Posterior cingulate gyrus (tissue), 11 donors: ENCODE measurements around the gene TNK2.
"Not testable (repeated sequence)": the region's sequence is repeated elsewhere in the genome, so short reads cannot be mapped to it uniquely, and the experiment has no call there.

Source experiments
- DNase-seq, 10 donors: peaks; one replicate each; pipeline versions ENCODE4 v3.0.0 to v3.0.0-alpha.2; 2020 to 2021; ENCODE audit warnings: mixed read lengths in 3 of 10
- intact Hi-C: fragments of 100-400 bp; cut with DNase I; formaldehyde crosslinking; loops from one replicate; pipeline ENCODE4 v1.15.1; 2023

TNK2 gene

GRCh38 chr3:195834675-195835583 is 73.4 kb downstream of the TNK2 start:
- intact Hi-C loops: no loop called here
- DNase-seq: peak in 2 of 10 donors; percentile 33 to 68

GRCh38 chr3:195829897-195830254 is 78.5 kb downstream of the TNK2 start:
- DNase-seq: peak in 2 of 10 donors; percentile 66
- intact Hi-C loops: no loop called here

GRCh38 chr3:195828762-195829161 is 79.6 kb downstream of the TNK2 start:
- intact Hi-C loops: no loop called here
- DNase-seq: no peak

- DNase-seq: peak in 1 of 10 donors; percentile 58
- intact Hi-C loops: no loop called here
Observed at GRCh38 chr3:195825857-195826804, 82.2 kb downstream of the TNK2 start.

GRCh38 chr3:195825191-195825588 is 83.2 kb downstream of the TNK2 start:
- no peak for DNase-seq
- intact Hi-C loops: no loop called here

GRCh38 chr3:195824425-195825190 is 83.7 kb downstream of the TNK2 start:
- DNase-seq, intact Hi-C loops: not testable (repeated sequence)

- intact Hi-C loops: no loop called here
Observed at GRCh38 chr3:195823999-195824398, 84.4 kb downstream of the TNK2 start.

GRCh38 chr3:195823280-195823679 is 85.1 kb downstream of the TNK2 start:
- intact Hi-C loops: no loop called here
- DNase-seq: peak in 1 of 10 donors; percentile 57

More at GRCh38 chr3:195823999-195824398, 84.4 kb downstream of the TNK2 start:
- peak in 1 of 10 donors; percentile 63 for DNase-seq

- peak in 1 of 10 donors; percentile 7 for DNase-seq
- intact Hi-C loops: no loop called here
Observed at GRCh38 chr3:195822131-195822696, 86.1 kb downstream of the TNK2 start.

GRCh38 chr3:195821403-195822130 is 86.8 kb downstream of the TNK2 start:
- intact Hi-C loops: no loop called here

GRCh38 chr3:195820901-195821300 is 87.5 kb downstream of the TNK2 start:
- peak in 1 of 10 donors; percentile 35 for DNase-seq

More at GRCh38 chr3:195821403-195822130, 86.8 kb downstream of the TNK2 start:
- peak in 3 of 10 donors; percentile 49 to 68 (median 52) for DNase-seq

GRCh38 chr3:195820186-195820585 is 88.2 kb downstream of the TNK2 start:
- intact Hi-C loops: no loop called here
- peak in 3 of 10 donors; percentile 7 to 56 (median 34) for DNase-seq

More at GRCh38 chr3:195820901-195821300, 87.5 kb downstream of the TNK2 start:
- intact Hi-C loops: no loop called here

GRCh38 chr3:195818301-195818700 is 90.0 kb downstream of the TNK2 start:
- intact Hi-C loops: no loop called here
- DNase-seq: peak in 3 of 10 donors; percentile 50 to 78 (median 76)

GRCh38 chr3:195817578-195818135 is 90.7 kb downstream of the TNK2 start:
- DNase-seq: peak in 3 of 10 donors; percentile 16 to 57 (median 57)
- intact Hi-C loops: no loop called here

GRCh38 chr3:195816276-195816913 is 92.0 kb downstream of the TNK2 start:
- intact Hi-C loops: not testable (repeated sequence)
- DNase-seq: peak in 3 of 10 donors; percentile 47 to 73 (median 54)

GRCh38 chr3:195815169-195815771 is 93.1 kb downstream of the TNK2 start:
- intact Hi-C loops: no loop called here
- DNase-seq: peak in 3 of 10 donors; percentile 52 to 65 (median 53)

- intact Hi-C loops: no loop called here
- peak in 2 of 10 donors; percentile 47 to 77 for DNase-seq
Observed at GRCh38 chr3:195813916-195814640, 94.3 kb downstream of the TNK2 start.
